Stimulated activated CD8-positive, alpha-beta memory T cell treated with anti-CD3 and anti-CD28 coated beads, Interleukin-7, amount 100 ng/mL, for 24 hours (primary cell): ENCODE measurements around the gene CALCOCO1.

ENCODE experiments used
- DNase-seq: peaks from one replicate; pipeline ENCODE4 v3.0.0-alpha.2; 2020; ENCODE audit warnings: low read depth

Gene CALCOCO1

DNA sequence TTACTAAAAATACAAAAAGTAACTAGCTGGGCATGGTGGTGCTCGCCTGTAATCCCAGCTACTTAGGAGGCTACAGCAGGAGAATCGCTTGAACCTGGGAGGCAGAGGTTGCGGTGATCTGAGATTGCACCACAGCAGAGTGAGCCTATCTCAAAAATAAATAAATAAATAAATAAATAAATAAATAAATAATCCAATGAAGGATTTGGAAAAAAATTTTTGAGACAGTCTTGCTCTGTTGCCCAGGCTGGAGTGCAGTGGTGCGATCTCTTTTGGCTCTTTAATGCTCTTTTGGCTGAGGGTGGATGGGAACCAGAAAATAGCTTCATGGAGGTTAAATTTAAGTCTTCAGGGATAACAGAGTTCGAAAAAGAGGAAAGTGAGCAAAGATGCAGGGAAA, 63.1 kb downstream of the CALCOCO1 start:
- DNase-seq, result no peak

DNA sequence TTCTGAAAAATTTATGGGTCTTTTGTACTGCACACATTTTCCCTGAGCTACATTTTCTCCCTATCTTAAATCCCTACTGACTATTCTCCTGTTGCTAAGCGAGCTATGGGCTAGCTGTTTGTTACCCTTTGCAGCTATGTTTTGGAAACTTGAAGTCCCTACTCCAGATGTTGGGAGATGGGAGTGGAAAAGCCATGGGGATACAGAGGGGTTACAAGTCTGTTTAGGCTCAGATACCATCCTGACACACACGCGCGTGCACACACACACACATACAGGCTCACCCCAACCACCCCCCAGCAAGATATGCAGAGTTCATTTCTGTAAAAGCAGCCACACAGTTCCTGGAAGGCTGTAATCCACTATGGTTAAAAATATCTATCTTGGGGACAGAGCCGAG, 67.2 kb downstream of the CALCOCO1 start:
- DNase-seq, result no peak

GRCh38 chr12:53659571-53659981, 67.7 kb downstream of the CALCOCO1 start:
- no peak for DNase-seq

DNA sequence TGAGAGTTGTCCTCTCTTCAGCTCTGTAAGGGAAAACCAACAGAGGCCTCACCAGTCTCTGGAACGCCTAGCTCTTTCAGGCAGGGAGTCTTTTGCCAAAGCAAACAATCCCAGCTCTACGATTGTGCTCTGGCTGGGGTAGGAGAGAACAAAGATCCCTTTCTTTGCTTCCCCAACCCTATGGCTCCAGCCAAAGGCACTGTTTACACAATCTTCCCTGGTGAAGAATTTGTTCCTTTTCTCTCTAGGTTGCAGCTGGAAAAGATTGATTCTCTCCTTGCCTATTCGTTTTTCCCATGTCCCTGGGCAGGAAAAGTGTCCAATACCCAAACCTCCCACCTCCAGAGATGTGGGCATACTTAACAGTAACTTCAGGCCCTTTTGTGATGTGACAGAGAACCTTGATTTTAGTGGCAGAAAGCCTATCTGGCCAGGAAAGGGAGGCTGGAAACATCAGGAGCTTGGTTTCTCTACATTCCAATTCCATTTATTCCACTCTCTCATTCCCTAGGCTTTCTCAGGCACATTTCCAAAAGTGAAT, 68.2 kb downstream of the CALCOCO1 start:
- no peak for DNase-seq
